ENCODE results near the gene MCFD2. TPM values are rescaled to one million over a fixed set of nuclear protein-coding genes. Genes with fewer than 3 reads are reported as not detected.
A peak's percentile ranks its signal among the peaks of the same experiment; 100 is the strongest.

The MCFD2 gene
- total RNA-seq, 2 donors from 2014 or later: 42.2 to 73.7 TPM

DNA sequence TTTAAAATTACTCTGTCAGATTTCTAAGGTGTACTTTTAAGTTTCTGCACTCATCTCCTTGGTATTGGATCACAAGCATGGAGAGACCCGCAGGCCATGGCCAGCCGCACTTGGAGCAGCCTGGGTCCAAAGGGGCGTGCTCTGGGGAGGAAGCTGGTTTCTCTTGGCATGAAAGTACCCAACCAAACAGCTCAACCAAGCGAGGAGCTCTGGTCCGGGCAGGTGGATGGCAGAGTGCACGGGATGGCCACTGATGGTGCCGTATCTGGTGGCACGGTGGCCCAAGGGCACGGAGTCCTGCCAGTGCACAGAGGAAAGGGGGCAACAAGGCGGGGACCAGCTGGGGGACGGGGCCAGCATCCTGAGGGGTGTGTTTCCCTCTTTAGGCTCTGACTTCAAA, 32.2 kb upstream of the MCFD2 start:
- no peak for DNase-seq
- no peak for ATAC-seq
- intact Hi-C loops (cut with DNase I): no loop called here
- no peaks in the 10 kb centered on the region for H3K9me3 ChIP-seq
- TF ChIP-seq POLR2A (IDR thresholded peaks at IDR 0.05): no peak
- TF ChIP-seq, protein P1, sequence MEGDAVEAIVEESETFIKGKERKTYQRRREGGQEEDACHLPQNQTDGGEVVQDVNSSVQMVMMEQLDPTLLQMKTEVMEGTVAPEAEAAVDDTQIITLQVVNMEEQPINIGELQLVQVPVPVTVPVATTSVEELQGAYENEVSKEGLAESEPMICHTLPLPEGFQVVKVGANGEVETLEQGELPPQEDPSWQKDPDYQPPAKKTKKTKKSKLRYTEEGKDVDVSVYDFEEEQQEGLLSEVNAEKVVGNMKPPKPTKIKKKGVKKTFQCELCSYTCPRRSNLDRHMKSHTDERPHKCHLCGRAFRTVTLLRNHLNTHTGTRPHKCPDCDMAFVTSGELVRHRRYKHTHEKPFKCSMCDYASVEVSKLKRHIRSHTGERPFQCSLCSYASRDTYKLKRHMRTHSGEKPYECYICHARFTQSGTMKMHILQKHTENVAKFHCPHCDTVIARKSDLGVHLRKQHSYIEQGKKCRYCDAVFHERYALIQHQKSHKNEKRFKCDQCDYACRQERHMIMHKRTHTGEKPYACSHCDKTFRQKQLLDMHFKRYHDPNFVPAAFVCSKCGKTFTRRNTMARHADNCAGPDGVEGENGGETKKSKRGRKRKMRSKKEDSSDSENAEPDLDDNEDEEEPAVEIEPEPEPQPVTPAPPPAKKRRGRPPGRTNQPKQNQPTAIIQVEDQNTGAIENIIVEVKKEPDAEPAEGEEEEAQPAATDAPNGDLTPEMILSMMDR (IDR thresholded peaks at IDR 0.05): no peak
- no peaks in the 10 kb centered on the region for H3K27me3 ChIP-seq
- no peak overlapping the region for H3K4me3 ChIP-seq
- peaks cover 0 to 4% of the 10 kb centered on the region in 2 donors for H3K36me3 ChIP-seq (replicated peaks in 1 of 2; ENCODE audit: insufficient read depth in 1 of 2, low read depth in 2 of 2)
- H3K4me1 ChIP-seq: peaks cover 26% of the 10 kb centered on the region
- WGBS, 2 donors: 90 to 91% methylated on average over 11 of the region's 11 CpGs
- H3K27ac ChIP-seq: no peak overlapping the region

- no peak overlapping the region for H3K4me3 ChIP-seq
- WGBS, 2 donors: 53 to 83% methylated on average over 7 of the region's 7 CpGs
- H3K27me3 ChIP-seq: no peaks in the 10 kb centered on the region
- TF ChIP-seq POLR2A (IDR thresholded peaks at IDR 0.05): no peak
- TF ChIP-seq, protein P1 (IDR thresholded peaks at IDR 0.05): no peak
- H3K9me3 ChIP-seq: no peaks in the 10 kb centered on the region
- DNase-seq (peak in 1 of 4 donors; percentile 58), ATAC-seq (no peak)
- H3K4me1 ChIP-seq: peaks cover 33% of the 10 kb centered on the region
- H3K27ac ChIP-seq: no peak overlapping the region
- H3K36me3 ChIP-seq (replicated peaks in 1 of 2; ENCODE audit: insufficient read depth in 1 of 2, low read depth in 2 of 2): no peaks in the 10 kb centered on the region
- intact Hi-C loops (cut with DNase I): no loop called here
These were observed 30.1 kb upstream of the MCFD2 start for GRCh38 chr2:46945671-46946070.

- TF ChIP-seq POLR2A (IDR thresholded peaks at IDR 0.05): no peak
- TF ChIP-seq, protein P1 (IDR thresholded peaks at IDR 0.05): no peak
- Histone ChIP-seq H3K4me1 (peaks cover 48% of the 10 kb centered on the region), H3K36me3 (replicated peaks in 1 of 2; ENCODE audit: insufficient read depth in 1 of 2, low read depth in 2 of 2) (no peaks in the 10 kb centered on the region), H3K27ac (no peak overlapping the region), H3K4me3 (no peak overlapping the region), H3K9me3 (no peaks in the 10 kb centered on the region), H3K27me3 (no peaks in the 10 kb centered on the region)
- DNase-seq: no peak
- intact Hi-C loops (cut with DNase I): no loop called here
- 88 to 95% methylated on average over 9 of the region's 9 CpGs for WGBS, 2 donors
- no peak for ATAC-seq
These were observed 28.5 kb upstream of the MCFD2 start for GRCh38 chr2:46943881-46944798.

- ATAC-seq: no peak
- H3K4me1 ChIP-seq: peaks cover 49% of the 10 kb centered on the region
- WGBS, 2 donors: 84 to 90% methylated on average over 10 of the region's 10 CpGs
These were observed 27.5 kb upstream of the MCFD2 start for GRCh38 chr2:46942891-46943626.

More at GRCh38 chr2:46942891-46943626, 27.5 kb upstream of the MCFD2 start:
- Histone ChIP-seq H3K4me3 (no peak overlapping the region), H3K27me3 (no peaks in the 10 kb centered on the region), H3K36me3 (replicated peaks in 1 of 2; ENCODE audit: insufficient read depth in 1 of 2, low read depth in 2 of 2) (no peaks in the 10 kb centered on the region), H3K27ac (no peak overlapping the region), H3K9me3 (no peaks in the 10 kb centered on the region)
- TF ChIP-seq, protein P1 (IDR thresholded peaks at IDR 0.05): no peak
- TF ChIP-seq POLR2A (IDR thresholded peaks at IDR 0.05): no peak
- intact Hi-C loops (cut with DNase I): no loop called here
- DNase-seq: no peak

Data from body of pancreas (tissue), 4 donors.